ENCODE data around the gene CRMP1.

Gene CRMP1

GRCh38 chr4:5798946-5799345 lies 93.9 kb downstream of the CRMP1 start:
- Mint-ChIP-seq H3K4me1 (ENCODE audit: low read depth) (no peaks in the 10 kb centered on the region), H3K36me3 (no peaks in the 10 kb centered on the region), H3K27me3 (peaks cover 3% of the 10 kb centered on the region)

GRCh38 chr4:5798462-5798861 lies 94.4 kb downstream of the CRMP1 start:
- H3K27me3 Mint-ChIP-seq, result peaks cover 3% of the 10 kb centered on the region
- H3K4me1 Mint-ChIP-seq (ENCODE audit: low read depth), result no peaks in the 10 kb centered on the region
- no peak overlapping the region for H3K4me3 Mint-ChIP-seq

More at GRCh38 chr4:5798946-5799345, 93.9 kb downstream of the CRMP1 start:
- Mint-ChIP-seq H3K27ac (no peak overlapping the region), H3K9me3 (ENCODE audit: low read depth) (no peaks in the 10 kb centered on the region), H3K4me3 (no peak overlapping the region)

GRCh38 chr4:5797866-5798265 lies 95.0 kb downstream of the CRMP1 start:
- Mint-ChIP-seq H3K4me3 (no peak overlapping the region), H3K9me3 (ENCODE audit: low read depth) (no peaks in the 10 kb centered on the region), H3K27ac (no peak overlapping the region), H3K4me1 (ENCODE audit: low read depth) (no peaks in the 10 kb centered on the region), H3K27me3 (peaks cover 3% of the 10 kb centered on the region), H3K36me3 (no peaks in the 10 kb centered on the region)

More at GRCh38 chr4:5798462-5798861, 94.4 kb downstream of the CRMP1 start:
- no peaks in the 10 kb centered on the region for H3K36me3 Mint-ChIP-seq
- H3K27ac Mint-ChIP-seq, result no peak overlapping the region
- H3K9me3 Mint-ChIP-seq (ENCODE audit: low read depth), result no peaks in the 10 kb centered on the region

GRCh38 chr4:5796976-5797375 lies 95.9 kb downstream of the CRMP1 start:
- no peaks in the 10 kb centered on the region for H3K4me1 Mint-ChIP-seq (ENCODE audit: low read depth)
- H3K9me3 Mint-ChIP-seq (ENCODE audit: low read depth), result no peaks in the 10 kb centered on the region
- no peak overlapping the region for H3K27ac Mint-ChIP-seq
- no peak overlapping the region for H3K4me3 Mint-ChIP-seq
- H3K36me3 Mint-ChIP-seq, result no peaks in the 10 kb centered on the region
- peaks cover 3% of the 10 kb centered on the region for H3K27me3 Mint-ChIP-seq

- Mint-ChIP-seq H3K27me3 (peaks cover 3% of the 10 kb centered on the region), H3K4me1 (ENCODE audit: low read depth) (no peaks in the 10 kb centered on the region), H3K9me3 (ENCODE audit: low read depth) (no peaks in the 10 kb centered on the region), H3K27ac (no peak overlapping the region), H3K4me3 (no peak overlapping the region), H3K36me3 (no peaks in the 10 kb centered on the region)
Observed at GRCh38 chr4:5795580-5795979, 97.3 kb downstream of the CRMP1 start.

- Mint-ChIP-seq H3K4me3 (no peak overlapping the region), H3K36me3 (no peaks in the 10 kb centered on the region), H3K27me3 (peaks cover 3% of the 10 kb centered on the region), H3K27ac (no peak overlapping the region), H3K4me1 (ENCODE audit: low read depth) (no peaks in the 10 kb centered on the region), H3K9me3 (ENCODE audit: low read depth) (no peaks in the 10 kb centered on the region)
Observed at GRCh38 chr4:5793514-5793913, 99.4 kb downstream of the CRMP1 start.

GRCh38 chr4:5791654-5792053 lies 101.2 kb downstream of the CRMP1 start:
- H3K9me3 Mint-ChIP-seq (ENCODE audit: low read depth), result no peaks in the 10 kb centered on the region

GRCh38 chr4:5790546-5790857 lies 102.4 kb downstream of the CRMP1 start:
- Mint-ChIP-seq H3K27me3 (no peaks in the 10 kb centered on the region), H3K27ac (no peak overlapping the region), H3K9me3 (ENCODE audit: low read depth) (no peaks in the 10 kb centered on the region), H3K36me3 (no peaks in the 10 kb centered on the region), H3K4me1 (ENCODE audit: low read depth) (no peaks in the 10 kb centered on the region), H3K4me3 (no peak overlapping the region)

More at GRCh38 chr4:5791654-5792053, 101.2 kb downstream of the CRMP1 start:
- Mint-ChIP-seq H3K27ac (no peak overlapping the region), H3K4me3 (no peak overlapping the region), H3K27me3 (peaks cover 3% of the 10 kb centered on the region), H3K36me3 (no peaks in the 10 kb centered on the region), H3K4me1 (ENCODE audit: low read depth) (no peaks in the 10 kb centered on the region)

- Mint-ChIP-seq H3K4me3 (no peak overlapping the region), H3K27ac (no peak overlapping the region), H3K36me3 (no peaks in the 10 kb centered on the region), H3K27me3 (no peaks in the 10 kb centered on the region), H3K9me3 (ENCODE audit: low read depth) (no peaks in the 10 kb centered on the region), H3K4me1 (ENCODE audit: low read depth) (no peaks in the 10 kb centered on the region)
Observed at GRCh38 chr4:5789141-5789540, 103.7 kb downstream of the CRMP1 start.

- Mint-ChIP-seq H3K36me3 (no peaks in the 10 kb centered on the region), H3K27me3 (peaks cover under 1% of the 10 kb centered on the region), H3K4me1 (ENCODE audit: low read depth) (no peaks in the 10 kb centered on the region), H3K4me3 (no peak overlapping the region), H3K27ac (no peak overlapping the region), H3K9me3 (ENCODE audit: low read depth) (no peaks in the 10 kb centered on the region)
Observed at GRCh38 chr4:5788144-5788543, 104.7 kb downstream of the CRMP1 start.

GRCh38 chr4:5787311-5787710 lies 105.6 kb downstream of the CRMP1 start:
- Mint-ChIP-seq H3K36me3 (no peaks in the 10 kb centered on the region), H3K27ac (no peak overlapping the region), H3K9me3 (ENCODE audit: low read depth) (no peaks in the 10 kb centered on the region), H3K27me3 (peaks cover 2% of the 10 kb centered on the region), H3K4me3 (no peak overlapping the region), H3K4me1 (ENCODE audit: low read depth) (no peaks in the 10 kb centered on the region)

GRCh38 chr4:5785806-5786680 lies 106.8 kb downstream of the CRMP1 start:
- Mint-ChIP-seq H3K27ac (no peak overlapping the region), H3K27me3 (peaks cover 2% of the 10 kb centered on the region), H3K36me3 (no peaks in the 10 kb centered on the region), H3K9me3 (ENCODE audit: low read depth) (no peaks in the 10 kb centered on the region), H3K4me3 (no peak overlapping the region), H3K4me1 (ENCODE audit: low read depth) (no peaks in the 10 kb centered on the region)

- Mint-ChIP-seq H3K4me1 (ENCODE audit: low read depth) (no peaks in the 10 kb centered on the region), H3K36me3 (no peaks in the 10 kb centered on the region), H3K4me3 (no peak overlapping the region), H3K27me3 (peaks cover 2% of the 10 kb centered on the region), H3K27ac (no peak overlapping the region), H3K9me3 (ENCODE audit: low read depth) (no peaks in the 10 kb centered on the region)
Observed at GRCh38 chr4:5784960-5785611, 107.8 kb downstream of the CRMP1 start.

GRCh38 chr4:5784021-5784420 lies 108.9 kb downstream of the CRMP1 start:
- no peaks in the 10 kb centered on the region for H3K4me1 Mint-ChIP-seq (ENCODE audit: low read depth)
- peaks cover 2% of the 10 kb centered on the region for H3K27me3 Mint-ChIP-seq
- H3K27ac Mint-ChIP-seq, result no peak overlapping the region
- H3K36me3 Mint-ChIP-seq, result no peaks in the 10 kb centered on the region
- H3K4me3 Mint-ChIP-seq, result no peak overlapping the region
- H3K9me3 Mint-ChIP-seq (ENCODE audit: low read depth), result no peaks in the 10 kb centered on the region

GRCh38 chr4:5783486-5783885 lies 109.4 kb downstream of the CRMP1 start:
- H3K4me3 Mint-ChIP-seq, result no peak overlapping the region
- H3K27ac Mint-ChIP-seq, result no peak overlapping the region
- H3K4me1 Mint-ChIP-seq (ENCODE audit: low read depth), result no peaks in the 10 kb centered on the region
- H3K27me3 Mint-ChIP-seq, result peaks cover 2% of the 10 kb centered on the region
- no peaks in the 10 kb centered on the region for H3K9me3 Mint-ChIP-seq (ENCODE audit: low read depth)
- H3K36me3 Mint-ChIP-seq, result no peaks in the 10 kb centered on the region

All from activated naive CD8-positive, alpha-beta T cell (primary cell).